Measurements from ENCODE around the gene FTO.
"Not testable (repeated sequence)": the region's sequence is repeated elsewhere in the genome, so short reads cannot be mapped to it uniquely, and the experiment has no call there.

The FTO gene

DNA sequence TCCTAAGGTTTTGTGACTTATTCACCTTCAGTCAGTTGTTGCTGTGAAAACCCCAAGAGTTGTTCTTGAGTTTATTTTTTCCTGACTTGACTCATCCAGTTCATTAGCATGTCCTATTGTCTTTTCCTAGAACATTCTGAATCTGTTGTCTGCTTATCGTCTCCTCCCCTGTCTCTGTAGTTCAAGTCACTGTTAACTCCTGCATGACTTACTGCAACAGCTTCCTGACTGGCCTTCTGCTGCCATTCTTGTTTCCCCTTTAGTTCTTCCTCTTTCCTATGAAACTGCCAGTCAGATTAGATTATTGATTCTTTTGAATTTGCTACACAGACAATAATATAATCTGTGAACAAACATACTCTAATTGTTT is 161.5 kb downstream of the FTO start:
- DNase-seq (ENCODE audit: low spot score): no peak

- DNase-seq (ENCODE audit: low spot score): no peak
Measured at GRCh38 chr16:53866520-53866919, 162.6 kb downstream of the FTO start.

- no peak for DNase-seq (ENCODE audit: low spot score)
Measured at GRCh38 chr16:53870831-53871230, 166.9 kb downstream of the FTO start.

DNA sequence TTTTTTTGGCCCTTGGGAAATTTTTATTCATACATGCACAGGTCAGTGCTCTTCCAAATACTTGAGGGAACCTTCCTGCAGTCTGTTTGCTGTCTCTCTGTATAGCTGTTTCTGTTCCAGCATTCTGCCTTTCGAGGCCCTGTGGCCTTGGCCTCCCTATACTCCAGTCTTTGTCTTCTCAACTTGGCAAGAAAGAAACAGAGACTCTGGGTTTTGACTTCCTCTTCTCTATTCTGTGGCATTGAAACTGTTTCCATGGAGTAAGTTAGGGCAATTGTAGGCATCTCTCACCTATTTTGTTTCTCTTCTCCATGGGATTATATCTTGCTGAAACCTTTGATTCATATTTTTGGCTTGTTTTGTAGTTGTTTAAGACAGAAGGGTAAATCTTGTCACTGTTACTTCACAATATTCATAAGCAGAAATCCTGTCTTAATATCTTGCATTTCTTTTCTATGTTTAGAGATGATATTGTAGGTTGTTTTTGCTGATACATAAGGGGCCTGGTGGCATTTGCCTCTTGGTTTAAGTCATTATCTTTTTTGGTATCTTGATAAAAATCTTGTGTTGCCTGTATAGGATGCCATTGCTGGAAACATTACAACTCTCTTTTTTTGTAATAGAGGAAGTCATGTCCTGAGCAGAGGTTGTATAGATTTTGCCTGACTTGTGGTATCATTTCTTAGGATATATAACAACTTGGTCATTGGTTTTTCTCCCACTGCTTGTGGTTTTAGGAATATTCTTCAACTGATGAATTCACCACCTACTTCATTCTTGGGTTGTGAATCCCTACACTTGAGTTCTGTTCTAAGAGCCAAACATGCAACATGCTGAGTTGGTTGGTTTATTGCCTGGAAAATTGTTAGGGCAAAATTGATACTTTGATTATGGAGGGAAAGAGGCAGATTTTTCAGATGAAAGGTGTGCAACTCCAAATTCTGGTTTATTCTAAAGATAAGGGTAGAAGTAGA is 168.6 kb downstream of the FTO start:
- no peak for DNase-seq (ENCODE audit: low spot score)

DNA sequence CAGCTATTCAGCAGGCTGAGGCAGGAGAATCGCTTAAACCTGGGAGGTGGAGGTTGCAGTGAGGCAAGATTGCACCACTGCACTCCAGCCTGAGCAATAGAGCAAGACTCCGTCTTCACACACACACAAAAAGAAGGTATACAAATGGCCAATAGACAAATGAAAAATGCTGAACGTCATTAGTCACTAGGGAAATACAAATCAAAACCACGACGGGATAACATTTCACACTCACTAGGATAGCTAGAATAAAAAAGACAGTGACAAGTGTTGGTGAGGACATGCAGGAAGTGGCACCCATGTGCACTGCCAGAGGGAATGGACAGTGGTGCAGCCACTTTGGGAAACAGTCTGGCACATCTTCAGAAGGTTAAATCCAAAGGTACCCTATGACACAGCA is 172.9 kb downstream of the FTO start:
- DNase-seq (ENCODE audit: low spot score): no peak

DNA sequence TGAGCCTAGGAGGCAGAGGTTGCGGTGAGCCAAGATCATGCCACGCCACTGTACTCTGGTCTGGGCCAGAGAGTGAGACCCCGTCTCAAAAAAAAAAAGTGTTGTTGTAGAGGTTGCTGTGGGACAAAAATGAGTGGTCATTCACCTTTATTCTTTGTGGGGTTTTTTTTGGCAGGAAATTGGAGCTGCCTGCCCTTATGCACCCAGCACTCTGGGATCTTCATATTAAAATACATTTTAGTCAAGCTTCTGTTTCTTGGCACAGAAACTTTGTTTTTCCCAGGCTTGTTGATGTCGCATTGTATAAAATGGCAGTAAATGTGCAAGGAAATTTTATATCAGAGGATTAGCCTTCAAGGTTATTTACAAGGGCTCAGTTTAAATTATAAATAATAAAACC is 174.3 kb downstream of the FTO start:
- DNase-seq (ENCODE audit: low spot score): no peak

DNA sequence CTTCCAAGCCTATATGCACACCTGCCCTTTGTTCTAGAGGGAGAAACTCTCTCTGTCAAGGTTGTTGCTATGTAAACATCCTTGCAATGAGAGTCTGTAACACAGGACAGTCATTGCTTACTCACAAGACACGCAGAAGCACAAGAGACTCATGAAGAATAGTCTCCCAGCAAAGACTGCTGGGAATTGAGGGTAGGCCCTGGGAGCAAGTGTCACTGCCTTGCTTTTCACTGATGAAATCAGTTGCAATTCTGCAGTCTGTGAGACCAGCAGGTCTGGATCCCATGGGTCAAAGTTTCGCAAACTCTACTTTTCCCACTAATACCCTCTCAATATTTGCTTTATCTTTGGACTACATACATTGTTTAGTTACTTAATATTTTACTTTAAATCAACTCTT is 177.4 kb downstream of the FTO start:
- DNase-seq (ENCODE audit: low spot score): peak; percentile 51

- no peak for DNase-seq (ENCODE audit: low spot score)
Measured at GRCh38 chr16:53882310-53882709, 178.4 kb downstream of the FTO start.

DNA sequence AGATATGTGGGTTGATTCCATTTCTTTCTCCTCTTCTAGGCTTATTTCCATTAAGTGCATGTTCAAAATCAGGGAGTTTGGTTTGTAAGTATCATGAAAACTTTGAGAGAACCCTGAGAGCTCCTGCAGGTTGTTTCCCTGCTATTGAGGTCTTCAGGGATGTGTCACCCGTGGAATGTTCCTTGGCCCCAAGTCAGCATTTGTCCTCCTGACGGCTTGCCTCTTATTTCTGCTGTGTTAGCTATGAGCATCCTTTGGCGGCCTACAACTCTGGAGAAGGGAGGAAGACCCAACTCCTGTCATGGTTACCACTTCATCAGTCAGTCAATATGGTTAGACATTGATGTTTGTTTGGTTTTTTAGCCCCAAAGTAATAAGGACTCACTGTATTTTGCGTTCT is 180.8 kb downstream of the FTO start:
- no peak for DNase-seq (ENCODE audit: low spot score)

DNA sequence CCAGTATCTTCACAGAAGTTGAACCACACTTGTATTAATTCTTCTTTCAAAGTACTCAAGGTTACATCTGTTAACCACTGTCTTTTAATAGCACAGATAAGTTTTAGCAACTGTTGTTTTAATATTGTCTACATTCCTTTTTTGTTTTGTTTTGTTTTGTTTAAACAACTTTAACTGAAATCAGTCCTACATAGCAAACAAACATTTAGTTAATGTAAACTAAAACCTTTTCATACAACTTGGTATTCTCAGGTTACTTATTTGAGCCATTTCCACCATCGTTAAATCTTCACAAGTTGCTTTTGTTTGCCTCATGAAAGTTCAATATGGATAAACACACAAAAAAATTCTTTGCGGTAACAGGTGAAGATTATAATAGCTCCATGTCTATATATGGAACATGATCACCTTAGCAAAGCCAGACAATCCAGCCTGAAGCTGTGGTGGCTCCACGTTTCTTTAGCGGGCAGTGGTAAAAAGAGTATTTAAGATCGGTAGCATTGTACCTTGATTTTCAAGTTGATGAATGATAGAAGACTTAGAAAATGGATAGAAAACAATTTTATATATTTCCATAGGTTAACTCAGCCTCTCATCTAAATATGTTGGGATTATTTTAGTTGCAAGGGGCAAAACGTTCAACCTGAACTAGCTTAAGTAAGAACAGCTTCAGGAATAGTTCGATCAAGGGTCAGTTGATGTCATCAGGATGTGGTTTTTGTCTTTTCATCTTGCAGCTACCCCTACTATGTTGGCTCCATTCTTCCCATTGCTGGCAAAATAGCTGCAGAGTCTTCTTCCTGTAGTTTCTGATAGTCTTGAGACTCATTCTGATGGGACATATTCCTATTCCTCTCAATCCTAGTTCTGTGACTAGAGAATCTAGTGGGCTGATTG is 182.8 kb downstream of the FTO start:
- no peak for DNase-seq (ENCODE audit: low spot score)

DNA sequence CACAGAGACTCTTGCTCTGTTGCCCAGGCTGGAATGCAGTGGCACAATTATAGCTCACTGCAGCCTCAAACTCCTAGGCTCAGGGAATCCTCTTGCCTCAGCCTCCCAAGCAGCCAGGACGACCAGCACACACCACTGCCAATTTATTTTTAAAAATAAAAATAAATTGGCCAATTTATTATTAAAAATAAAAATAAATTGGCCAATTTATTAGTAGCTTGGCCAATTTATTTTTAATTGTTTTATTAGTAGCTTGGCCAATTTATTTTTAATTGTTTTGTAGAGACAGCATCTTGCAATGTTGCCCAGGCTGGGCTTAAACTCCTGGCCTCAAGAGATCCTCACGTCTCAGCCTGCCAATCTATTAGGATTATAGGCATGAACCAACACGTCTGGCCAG is 184.3 kb downstream of the FTO start:
- DNase-seq (ENCODE audit: low spot score): no peak

- not testable (repeated sequence) for DNase-seq (ENCODE audit: low spot score)
Measured at GRCh38 chr16:53890877-53891276, 186.9 kb downstream of the FTO start.

DNA sequence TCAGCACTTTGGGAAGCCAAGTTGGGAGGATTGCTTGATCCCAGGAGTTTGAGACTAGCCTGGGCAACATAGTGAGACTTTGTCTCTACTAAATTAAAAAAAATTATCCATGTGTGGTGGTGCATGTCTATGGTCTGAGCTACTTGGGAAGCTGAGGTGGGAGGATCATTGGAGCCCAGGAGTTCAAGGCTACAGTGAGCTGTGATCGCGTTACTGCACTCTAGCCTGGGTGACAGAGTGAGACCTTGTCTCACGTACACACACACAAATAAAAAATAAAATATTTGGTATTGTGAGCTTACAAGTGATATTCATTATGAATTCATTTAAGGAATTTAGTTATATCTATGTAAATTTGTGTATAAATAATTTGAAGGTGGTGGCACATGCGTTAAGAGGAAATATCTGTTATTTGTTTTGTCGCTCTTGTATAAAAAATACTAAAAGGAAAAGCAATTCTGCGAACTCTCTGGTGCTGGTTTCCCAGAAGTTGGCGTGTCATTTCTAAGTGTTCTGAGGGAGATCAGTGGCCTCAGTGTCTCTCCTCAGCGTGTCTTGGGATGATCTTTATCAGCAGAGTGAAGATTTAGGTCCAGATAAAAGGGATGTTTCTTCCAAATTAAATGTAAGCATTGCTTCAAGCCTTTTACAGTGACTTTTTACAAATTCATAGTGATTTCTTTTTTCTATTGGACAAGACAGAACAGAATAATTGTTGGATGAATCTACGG is 187.6 kb downstream of the FTO start:
- no peak for DNase-seq (ENCODE audit: low spot score)

DNA sequence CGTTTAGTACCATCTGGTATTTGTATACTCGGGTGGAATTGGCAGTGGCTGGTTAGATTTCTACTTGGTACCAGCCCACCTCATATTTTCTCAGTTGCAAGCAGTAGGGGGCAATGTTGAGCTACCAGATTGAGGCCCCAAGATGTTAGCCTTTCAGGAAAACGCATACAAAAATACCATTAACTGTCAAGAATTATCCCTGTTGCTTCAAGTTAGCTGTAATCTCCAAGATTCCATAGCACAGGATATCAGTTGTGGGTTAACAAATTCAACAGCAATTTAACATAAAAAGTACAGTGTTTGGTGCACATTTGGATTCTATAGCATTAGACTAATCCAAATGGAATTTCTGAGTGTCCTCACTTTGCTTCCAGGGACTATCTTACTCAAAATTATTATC is 188.2 kb downstream of the FTO start:
- DNase-seq (ENCODE audit: low spot score): peak; percentile 8

- no peak for DNase-seq (ENCODE audit: low spot score)
Measured at GRCh38 chr16:53893731-53894435, 189.9 kb downstream of the FTO start.

DNA sequence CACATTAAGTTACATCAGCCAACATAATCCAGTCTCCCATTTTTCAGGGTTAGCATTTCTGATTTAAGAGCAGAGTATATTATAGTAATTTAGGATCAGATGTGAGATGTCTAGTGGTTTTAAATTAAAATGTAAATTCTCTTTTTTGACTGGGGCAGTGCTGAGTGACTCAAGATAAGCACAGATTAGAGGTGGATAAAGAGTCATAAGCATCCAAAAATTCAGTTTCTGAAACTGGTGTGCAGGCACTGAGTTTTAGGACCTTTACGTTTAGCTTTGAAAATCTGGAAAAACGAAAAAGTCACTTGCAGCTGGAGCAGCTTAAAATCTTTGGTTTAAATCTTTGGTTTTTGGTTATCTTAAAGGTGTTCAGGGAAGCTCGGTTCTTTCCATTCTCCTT is 190.7 kb downstream of the FTO start:
- no peak for DNase-seq (ENCODE audit: low spot score)

GRCh38 chr16:53895433-53895832 is 191.5 kb downstream of the FTO start:
- no peak for DNase-seq (ENCODE audit: low spot score)

- DNase-seq (ENCODE audit: low spot score): no peak
Measured at GRCh38 chr16:53895851-53896250, 191.9 kb downstream of the FTO start.

DNA sequence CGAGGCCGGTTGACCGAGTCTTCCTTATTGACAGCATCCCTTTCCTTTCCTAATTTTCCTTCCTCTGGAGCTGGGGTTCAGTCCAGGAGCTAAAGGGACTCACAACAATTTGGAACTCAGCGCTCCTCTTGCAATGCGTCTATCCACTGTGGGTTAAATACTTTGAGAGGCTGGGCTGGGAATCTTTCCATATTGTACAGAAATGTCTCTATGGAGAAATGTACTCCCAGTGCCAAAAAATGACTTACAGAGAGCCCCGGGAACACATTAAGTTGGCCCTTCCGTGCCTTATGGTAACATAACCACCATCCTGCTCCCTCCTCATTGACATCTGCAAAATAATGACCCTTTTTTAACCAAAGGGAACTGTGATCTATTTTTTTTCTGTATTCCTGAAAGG is 192.8 kb downstream of the FTO start:
- no peak for DNase-seq (ENCODE audit: low spot score)

- DNase-seq (ENCODE audit: low spot score): no peak
Measured at GRCh38 chr16:53898993-53899392, 195.0 kb downstream of the FTO start.

DNA sequence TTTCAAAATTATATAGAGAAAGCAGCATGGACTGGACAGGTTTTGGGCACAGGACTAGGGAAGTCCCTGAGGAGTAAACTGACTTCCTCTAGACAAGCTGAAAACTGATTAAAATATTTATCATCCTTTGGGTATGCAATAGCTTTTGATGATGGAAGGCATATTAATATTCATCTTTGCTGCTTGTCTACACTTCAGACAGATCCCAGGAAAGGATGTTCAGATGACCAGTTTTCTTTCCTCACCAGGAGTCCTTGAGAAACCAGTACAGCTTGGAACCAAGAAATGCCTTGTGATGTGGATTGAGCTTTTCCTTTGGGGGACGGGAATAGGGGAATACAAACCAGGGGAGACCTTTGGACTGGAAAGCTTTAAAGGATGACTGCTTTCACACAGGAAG is 195.5 kb downstream of the FTO start:
- no peak for DNase-seq (ENCODE audit: low spot score)

DNA sequence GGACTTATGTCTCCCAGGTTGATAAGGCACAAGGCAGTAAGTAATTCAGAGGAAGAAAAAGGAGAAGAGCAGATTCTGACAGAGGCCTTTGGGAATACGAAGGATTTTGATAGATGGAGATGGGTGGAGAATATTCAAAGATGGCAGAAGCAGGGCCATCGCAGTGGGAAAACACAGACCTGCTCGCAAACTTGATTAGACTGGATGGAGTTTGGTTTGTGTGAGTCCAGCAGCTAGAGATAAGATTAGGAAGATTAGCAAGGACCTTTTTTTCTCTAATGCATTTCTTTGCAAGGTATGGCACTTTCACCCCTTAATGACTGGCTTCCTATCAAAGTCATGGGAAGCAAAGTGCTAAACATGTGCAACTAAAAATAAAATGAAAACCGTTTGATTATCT is 196.7 kb downstream of the FTO start:
- DNase-seq (ENCODE audit: low spot score): no peak
